Activated T-cell treated with anti-CD3 and anti-CD28 coated beads for 1 hour (primary cell): ENCODE results near the gene EFNA4.
A peak's percentile ranks its signal among the peaks of the same experiment; 100 is the strongest.

Source experiments
- DNase-seq: peaks from one replicate; pipeline ENCODE4 v3.0.0-alpha.2; 2020; ENCODE audit warnings: low read depth

EFNA4 gene

GRCh38 chr1:155063550-155064110, at the start of gene EFNA4:
Gene EFNA4, plus strand, starts transcription at chr1:155063740. Its CDS starts 84 bp downstream, at chr1:155063824.
- DNase-seq = peak; percentile 76

- DNase-seq = no peak
Measured at GRCh38 chr1:155014709-155015508, 48.6 kb upstream of the EFNA4 start.

- DNase-seq = no peak
Measured at GRCh38 chr1:155015527-155016230, 47.9 kb upstream of the EFNA4 start.

GRCh38 chr1:155016231-155016831, 47.2 kb upstream of the EFNA4 start:
- DNase-seq = no peak

GRCh38 chr1:155017041-155017945, 46.2 kb upstream of the EFNA4 start:
- peak; percentile 85 for DNase-seq

GRCh38 chr1:155017946-155018316, 45.6 kb upstream of the EFNA4 start:
- no peak for DNase-seq

GRCh38 chr1:155018617-155019348, 44.8 kb upstream of the EFNA4 start:
- DNase-seq = no peak

GRCh38 chr1:155019377-155020245, 43.9 kb upstream of the EFNA4 start:
- no peak for DNase-seq

GRCh38 chr1:155022136-155022926, 41.2 kb upstream of the EFNA4 start:
- DNase-seq = no peak

GRCh38 chr1:155022927-155023236, 40.7 kb upstream of the EFNA4 start:
- no peak for DNase-seq

- no peak for DNase-seq
Measured at GRCh38 chr1:155023627-155024026, 39.9 kb upstream of the EFNA4 start.

GRCh38 chr1:155024315-155024714, 39.2 kb upstream of the EFNA4 start:
- DNase-seq = no peak

GRCh38 chr1:155026154-155026553, 37.4 kb upstream of the EFNA4 start:
- DNase-seq = no peak

- no peak for DNase-seq
Measured at GRCh38 chr1:155026588-155026987, 37.0 kb upstream of the EFNA4 start.

GRCh38 chr1:155029513-155030242, 33.9 kb upstream of the EFNA4 start:
- DNase-seq = no peak

GRCh38 chr1:155030243-155030795, 33.2 kb upstream of the EFNA4 start:
- no peak for DNase-seq

GRCh38 chr1:155030899-155031298, 32.6 kb upstream of the EFNA4 start:
- no peak for DNase-seq

GRCh38 chr1:155032886-155033285, 30.7 kb upstream of the EFNA4 start:
- no peak for DNase-seq
